ENCODE results near the gene MSL2.
A peak's percentile ranks its signal among the peaks of the same experiment; 100 is the strongest.
"Not testable (repeated sequence)": the region's sequence is repeated elsewhere in the genome, so short reads cannot be mapped to it uniquely, and the experiment has no call there.

The MSL2 gene

DNA sequence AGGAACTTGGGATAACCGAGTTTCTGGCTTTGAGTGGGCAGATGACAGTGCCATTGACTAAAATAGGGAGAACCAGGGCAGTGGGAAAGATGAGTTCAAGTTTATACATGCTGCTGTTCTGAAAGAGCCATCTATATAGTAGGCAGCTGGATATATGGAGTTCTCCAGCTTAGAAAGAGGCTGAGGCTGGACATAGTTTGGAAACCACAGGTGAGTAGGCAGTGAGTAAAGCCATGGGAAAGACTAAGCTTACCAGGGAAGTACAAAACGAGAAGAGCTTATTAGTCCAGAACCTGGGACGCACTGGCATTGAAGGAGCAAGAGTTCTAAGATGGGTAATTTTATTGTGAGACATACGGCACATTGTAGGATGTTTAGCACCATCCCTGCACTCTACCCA lies 54.2 kb downstream of the MSL2 start:
- DNase-seq (ENCODE audit: low read depth) = no peak
- no peak overlapping the region for H3K4me3 ChIP-seq (replicated peaks; ENCODE audit: low read depth, low read length)
- TF ChIP-seq, protein P1, sequence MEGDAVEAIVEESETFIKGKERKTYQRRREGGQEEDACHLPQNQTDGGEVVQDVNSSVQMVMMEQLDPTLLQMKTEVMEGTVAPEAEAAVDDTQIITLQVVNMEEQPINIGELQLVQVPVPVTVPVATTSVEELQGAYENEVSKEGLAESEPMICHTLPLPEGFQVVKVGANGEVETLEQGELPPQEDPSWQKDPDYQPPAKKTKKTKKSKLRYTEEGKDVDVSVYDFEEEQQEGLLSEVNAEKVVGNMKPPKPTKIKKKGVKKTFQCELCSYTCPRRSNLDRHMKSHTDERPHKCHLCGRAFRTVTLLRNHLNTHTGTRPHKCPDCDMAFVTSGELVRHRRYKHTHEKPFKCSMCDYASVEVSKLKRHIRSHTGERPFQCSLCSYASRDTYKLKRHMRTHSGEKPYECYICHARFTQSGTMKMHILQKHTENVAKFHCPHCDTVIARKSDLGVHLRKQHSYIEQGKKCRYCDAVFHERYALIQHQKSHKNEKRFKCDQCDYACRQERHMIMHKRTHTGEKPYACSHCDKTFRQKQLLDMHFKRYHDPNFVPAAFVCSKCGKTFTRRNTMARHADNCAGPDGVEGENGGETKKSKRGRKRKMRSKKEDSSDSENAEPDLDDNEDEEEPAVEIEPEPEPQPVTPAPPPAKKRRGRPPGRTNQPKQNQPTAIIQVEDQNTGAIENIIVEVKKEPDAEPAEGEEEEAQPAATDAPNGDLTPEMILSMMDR (IDR thresholded peaks at IDR 0.05; ENCODE audit: low read length, missing control alignments) = no peak

DNA sequence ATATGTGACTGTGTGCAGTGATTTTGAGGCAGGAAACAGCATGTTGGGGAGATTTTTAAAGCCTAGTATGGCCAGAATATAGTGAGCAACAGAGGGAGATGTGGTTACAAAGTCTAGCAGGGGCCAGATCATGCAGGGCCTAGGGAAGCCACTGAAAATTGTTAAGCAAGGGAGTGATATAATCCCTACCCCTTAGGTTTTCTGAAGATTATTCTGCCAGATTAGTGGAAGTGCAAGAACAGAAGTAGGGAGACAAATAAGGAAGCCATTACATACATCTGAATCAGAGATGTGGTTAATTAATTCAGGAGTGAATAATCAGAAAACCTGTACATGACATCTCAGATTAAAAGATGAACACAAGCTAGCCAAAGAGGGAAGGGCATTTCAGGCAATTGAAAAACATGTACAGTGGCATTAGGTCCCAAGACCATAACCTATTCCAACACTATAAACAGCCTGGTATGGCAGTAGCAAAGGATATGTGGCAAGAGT lies 54.8 kb downstream of the MSL2 start:
- H3K4me3 ChIP-seq (replicated peaks; ENCODE audit: low read depth, low read length) = no peak overlapping the region
- TF ChIP-seq, protein P1 (IDR thresholded peaks at IDR 0.05; ENCODE audit: low read length, missing control alignments) = no peak
- DNase-seq (ENCODE audit: low read depth) = no peak

DNA sequence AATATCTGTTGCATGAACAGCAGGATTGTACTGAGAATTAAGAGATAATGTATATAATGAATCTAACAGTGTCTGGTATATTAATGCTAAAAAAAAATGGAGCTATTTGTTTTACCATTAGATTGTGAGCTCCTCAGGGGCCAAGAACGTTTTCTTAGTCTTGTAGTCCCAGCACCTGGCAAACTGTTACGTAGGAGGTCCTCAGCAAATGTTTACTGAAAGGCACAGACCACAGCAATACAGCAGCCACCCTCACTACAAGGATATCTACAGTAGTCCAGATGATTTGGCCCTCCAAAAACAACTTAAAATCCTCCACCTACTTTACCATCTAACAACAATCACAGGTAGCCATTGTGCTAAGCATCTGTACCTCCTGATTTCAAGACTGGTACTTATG lies 59.7 kb downstream of the MSL2 start:
- H3K4me3 ChIP-seq (replicated peaks; ENCODE audit: low read depth, low read length) = no peak overlapping the region
- TF ChIP-seq, protein P1 (IDR thresholded peaks at IDR 0.05; ENCODE audit: low read length, missing control alignments) = no peak
- no peak for DNase-seq (ENCODE audit: low read depth)

- DNase-seq (ENCODE audit: low read depth) = peak; percentile 31
- H3K4me3 ChIP-seq (replicated peaks; ENCODE audit: low read depth, low read length) = no peak overlapping the region
- TF ChIP-seq, protein P1 (IDR thresholded peaks at IDR 0.05; ENCODE audit: low read length, missing control alignments) = no peak
Measured at GRCh38 chr3:136135039-136135802, 60.9 kb downstream of the MSL2 start.

DNA sequence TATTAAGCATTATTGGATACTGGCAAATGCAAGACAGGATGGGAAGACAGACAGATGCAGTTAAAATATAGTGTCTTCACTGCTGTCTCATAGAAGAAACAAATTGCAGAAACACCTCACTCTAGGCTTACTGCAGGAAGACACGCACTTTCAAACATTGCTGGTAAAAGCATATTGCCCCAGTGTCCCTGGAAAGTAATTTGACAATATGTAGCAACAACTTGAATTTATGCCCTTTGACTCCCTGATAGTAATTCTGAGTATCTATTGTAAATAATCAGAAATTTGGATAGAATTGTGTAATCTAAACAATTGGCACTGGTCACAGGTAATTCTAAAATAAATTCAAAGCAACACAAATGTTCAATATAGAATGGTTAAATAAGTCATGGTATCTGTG lies 62.0 kb downstream of the MSL2 start:
- TF ChIP-seq, protein P1 (IDR thresholded peaks at IDR 0.05; ENCODE audit: low read length, missing control alignments) = no peak
- DNase-seq (ENCODE audit: low read depth) = no peak
- no peak overlapping the region for H3K4me3 ChIP-seq (replicated peaks; ENCODE audit: low read depth, low read length)

GRCh38 chr3:136131647-136132046 lies 64.5 kb downstream of the MSL2 start:
- not testable (repeated sequence) for DNase-seq (ENCODE audit: low read depth); H3K4me3 ChIP-seq (replicated peaks; ENCODE audit: low read depth, low read length)

DNA sequence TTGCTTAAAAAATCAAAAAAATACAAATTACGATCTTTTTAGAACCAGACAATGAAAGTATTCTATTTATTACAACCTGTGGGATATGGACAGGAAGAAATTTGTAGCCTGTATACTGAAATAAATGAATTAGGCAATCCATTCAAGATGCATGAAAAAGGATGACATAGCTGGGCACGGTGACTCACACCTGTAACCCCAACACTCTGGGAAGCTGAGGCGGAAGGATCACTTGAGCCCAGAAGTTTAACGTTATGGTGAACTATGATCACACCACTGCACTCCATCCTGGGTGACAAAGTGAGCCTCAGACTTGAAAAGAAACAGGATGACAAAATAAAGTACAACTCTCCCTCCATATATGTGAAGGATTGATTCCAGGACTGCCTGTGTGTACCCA lies 74.1 kb downstream of the MSL2 start:
- TF ChIP-seq, protein P1 (IDR thresholded peaks at IDR 0.05; ENCODE audit: low read length, missing control alignments) = no peak
- no peak for DNase-seq (ENCODE audit: low read depth)
- H3K4me3 ChIP-seq (replicated peaks; ENCODE audit: low read depth, low read length) = no peak overlapping the region

Measured in fibroblast of pulmonary artery (primary cell).